Measurements from ENCODE around the gene PGAM5. TPM values are rescaled to one million over a fixed set of nuclear protein-coding genes. Genes with fewer than 3 reads are reported as not detected.

PGAM5 gene
- total RNA-seq, 1 experiment from 2014 or later: 121 TPM

DNA sequence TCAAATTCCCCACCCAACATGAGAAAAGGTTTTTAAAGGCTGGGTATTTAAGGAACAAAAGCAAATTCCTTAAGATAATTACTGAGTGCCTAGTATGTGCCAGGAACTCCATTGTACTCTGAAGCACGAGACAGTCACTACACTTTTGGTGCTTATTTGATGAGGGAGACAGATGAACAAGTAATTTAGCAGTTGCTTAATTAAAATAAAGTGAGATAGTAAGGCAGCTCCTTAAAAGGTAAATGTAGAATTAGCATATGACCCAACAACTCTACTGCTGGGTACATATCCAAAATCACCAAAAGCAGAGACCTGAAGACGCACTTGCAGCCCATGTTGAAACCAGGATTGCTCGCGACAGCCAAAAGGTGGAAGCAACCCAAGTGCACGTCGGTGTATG lies 44.8 kb upstream of the PGAM5 start:
- POLR2A ChIA-PET (ENCODE audit: low non-redundant PET): no interaction called here
- H3K4me3 ChIP-seq (ENCODE audit: low read depth, low read length, poor library complexity, severe bottlenecking): no peak overlapping the region
- intact Hi-C loops (cut with micrococcal nuclease; ENCODE audit: unreplicated experiment): no loop called here
- H3K27me3 ChIP-seq (replicated peaks; ENCODE audit: insufficient read depth, low read depth, low read length, poor library complexity): no peaks in the 10 kb centered on the region
- H3K27ac ChIP-seq (ENCODE audit: low read depth, low read length, poor library complexity, severe bottlenecking): no peak overlapping the region
- no peaks in the 10 kb centered on the region for H3K4me1 ChIP-seq (ENCODE audit: insufficient read depth, low read length, poor library complexity, severe bottlenecking)
- TF ChIP-seq EZH2 (IDR thresholded peaks at IDR 0.05; ENCODE audit: borderline replicate concordance, low read depth, low read length, poor library complexity, severe bottlenecking): no peak
- TF ChIP-seq, protein P1, sequence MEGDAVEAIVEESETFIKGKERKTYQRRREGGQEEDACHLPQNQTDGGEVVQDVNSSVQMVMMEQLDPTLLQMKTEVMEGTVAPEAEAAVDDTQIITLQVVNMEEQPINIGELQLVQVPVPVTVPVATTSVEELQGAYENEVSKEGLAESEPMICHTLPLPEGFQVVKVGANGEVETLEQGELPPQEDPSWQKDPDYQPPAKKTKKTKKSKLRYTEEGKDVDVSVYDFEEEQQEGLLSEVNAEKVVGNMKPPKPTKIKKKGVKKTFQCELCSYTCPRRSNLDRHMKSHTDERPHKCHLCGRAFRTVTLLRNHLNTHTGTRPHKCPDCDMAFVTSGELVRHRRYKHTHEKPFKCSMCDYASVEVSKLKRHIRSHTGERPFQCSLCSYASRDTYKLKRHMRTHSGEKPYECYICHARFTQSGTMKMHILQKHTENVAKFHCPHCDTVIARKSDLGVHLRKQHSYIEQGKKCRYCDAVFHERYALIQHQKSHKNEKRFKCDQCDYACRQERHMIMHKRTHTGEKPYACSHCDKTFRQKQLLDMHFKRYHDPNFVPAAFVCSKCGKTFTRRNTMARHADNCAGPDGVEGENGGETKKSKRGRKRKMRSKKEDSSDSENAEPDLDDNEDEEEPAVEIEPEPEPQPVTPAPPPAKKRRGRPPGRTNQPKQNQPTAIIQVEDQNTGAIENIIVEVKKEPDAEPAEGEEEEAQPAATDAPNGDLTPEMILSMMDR (conservative IDR thresholded peaks at IDR 0.05; ENCODE audit: low read depth, low read length): no peak
- H3K9me3 ChIP-seq (ENCODE audit: low read depth, low read length, poor library complexity, severe bottlenecking): no peaks in the 10 kb centered on the region
- no TSS peak for BruUV-seq (replicated peaks)
- peaks cover 93% of the 10 kb centered on the region for H3K36me3 ChIP-seq (ENCODE audit: insufficient read depth, low read length, poor library complexity, severe bottlenecking)
- DNase-seq (ENCODE audit: low spot score): no peak
- CTCF ChIA-PET: no interaction called here

DNA sequence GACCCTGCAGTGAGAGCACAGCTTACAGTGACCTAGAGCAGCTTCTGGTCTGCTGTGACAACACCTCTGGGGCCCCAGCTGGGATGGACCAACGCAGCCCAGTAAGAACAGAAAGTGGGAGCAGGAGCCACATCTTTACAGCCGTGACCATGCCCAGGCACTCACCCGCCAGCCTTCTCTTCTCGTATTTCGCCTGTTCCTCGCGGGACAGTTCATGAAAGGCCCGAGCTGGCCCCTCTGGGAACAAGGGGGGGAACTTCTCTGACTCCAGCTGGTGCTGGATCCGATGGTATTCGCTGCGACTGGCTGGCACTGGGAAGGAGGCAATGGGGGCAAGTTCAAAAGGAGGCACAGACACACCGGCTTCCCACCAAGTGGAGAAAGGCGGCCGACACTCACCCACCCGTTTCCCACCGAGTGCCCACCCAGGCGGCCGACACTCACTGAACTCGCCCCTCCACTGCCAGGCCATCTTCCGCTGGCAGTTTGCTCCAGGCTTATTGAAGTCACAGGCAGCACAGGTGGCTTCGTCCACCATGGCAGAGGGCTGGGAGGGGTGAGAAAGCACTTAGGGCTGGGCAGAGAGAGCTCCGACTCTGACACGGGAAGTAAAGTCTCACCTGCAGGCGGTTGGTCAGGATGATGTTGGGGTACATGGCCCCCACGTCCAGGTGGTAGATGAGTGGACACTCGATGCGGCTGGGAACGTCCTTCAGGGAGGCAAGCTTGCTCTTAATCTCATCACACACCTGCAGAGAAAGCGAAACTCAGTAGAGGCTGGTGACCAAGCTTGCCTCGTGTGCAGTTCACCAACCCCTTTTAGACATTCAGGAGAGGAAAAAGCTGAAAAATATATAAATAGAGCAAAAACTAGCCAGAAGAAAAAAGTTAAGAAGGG lies 42.2 kb upstream of the PGAM5 start:
- H3K27ac ChIP-seq (ENCODE audit: low read depth, low read length, poor library complexity, severe bottlenecking): no peak overlapping the region
- H3K36me3 ChIP-seq (ENCODE audit: insufficient read depth, low read length, poor library complexity, severe bottlenecking): peaks cover 92% of the 10 kb centered on the region
- intact Hi-C loops (cut with micrococcal nuclease; ENCODE audit: unreplicated experiment): no loop called here
- no peak for TF ChIP-seq EZH2 (IDR thresholded peaks at IDR 0.05; ENCODE audit: borderline replicate concordance, low read depth, low read length, poor library complexity, severe bottlenecking)
- TF ChIP-seq, protein P1 (conservative IDR thresholded peaks at IDR 0.05; ENCODE audit: low read depth, low read length): no peak
- BruUV-seq (replicated peaks): no TSS peak
- DNase-seq (ENCODE audit: low spot score): no peak
- H3K4me1 ChIP-seq (ENCODE audit: insufficient read depth, low read length, poor library complexity, severe bottlenecking): no peaks in the 10 kb centered on the region
- CTCF ChIA-PET: no interaction called here
- POLR2A ChIA-PET (ENCODE audit: low non-redundant PET): no interaction called here
- no peak overlapping the region for H3K4me3 ChIP-seq (ENCODE audit: low read depth, low read length, poor library complexity, severe bottlenecking)
- H3K27me3 ChIP-seq (replicated peaks; ENCODE audit: insufficient read depth, low read depth, low read length, poor library complexity): no peaks in the 10 kb centered on the region
- H3K9me3 ChIP-seq (ENCODE audit: low read depth, low read length, poor library complexity, severe bottlenecking): no peaks in the 10 kb centered on the region

DNA sequence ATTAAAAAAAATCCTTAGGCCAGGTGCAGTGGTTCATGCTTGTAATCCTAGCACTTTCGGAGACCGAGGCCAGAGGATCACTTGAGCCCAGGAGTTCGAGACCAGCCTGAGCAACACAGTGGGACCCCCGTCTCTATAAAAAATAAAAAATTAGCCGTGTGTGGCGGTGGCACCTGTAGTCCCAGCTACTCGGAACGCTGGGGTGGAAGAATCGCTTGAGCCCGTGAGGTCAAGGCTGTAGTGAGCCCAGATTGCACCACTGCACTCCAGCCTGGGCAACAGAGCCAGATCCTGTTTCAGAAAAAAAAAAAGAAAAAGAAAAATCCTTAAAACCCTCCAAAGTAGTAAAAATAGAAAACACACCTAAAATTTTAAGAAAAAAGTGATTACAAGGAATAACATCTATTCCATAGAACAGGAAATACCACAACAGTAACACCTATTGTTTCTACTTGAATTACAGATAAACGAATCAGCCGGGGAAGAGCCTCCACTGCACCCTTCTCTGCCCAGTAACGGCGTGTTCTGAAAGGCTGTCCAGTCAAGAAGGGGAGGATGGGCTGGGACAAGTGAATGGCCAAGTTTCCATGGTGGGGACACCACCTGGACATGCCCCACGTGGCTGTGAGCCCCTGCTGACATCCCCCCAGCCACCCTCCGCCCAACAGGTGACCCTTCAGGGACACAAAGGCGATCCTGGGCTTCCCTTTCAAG lies 41.3 kb upstream of the PGAM5 start:
- DNase-seq (ENCODE audit: low spot score): no peak
- H3K9me3 ChIP-seq (ENCODE audit: low read depth, low read length, poor library complexity, severe bottlenecking): no peaks in the 10 kb centered on the region
- no TSS peak for BruUV-seq (replicated peaks)
- intact Hi-C loops (cut with micrococcal nuclease; ENCODE audit: unreplicated experiment): no loop called here
- CTCF ChIA-PET: no interaction called here
- no peak overlapping the region for H3K27ac ChIP-seq (ENCODE audit: low read depth, low read length, poor library complexity, severe bottlenecking)
- H3K36me3 ChIP-seq (ENCODE audit: insufficient read depth, low read length, poor library complexity, severe bottlenecking): peaks cover 90% of the 10 kb centered on the region
- H3K4me3 ChIP-seq (ENCODE audit: low read depth, low read length, poor library complexity, severe bottlenecking): no peak overlapping the region
- no peak for TF ChIP-seq EZH2 (IDR thresholded peaks at IDR 0.05; ENCODE audit: borderline replicate concordance, low read depth, low read length, poor library complexity, severe bottlenecking)
- TF ChIP-seq, protein P1 (conservative IDR thresholded peaks at IDR 0.05; ENCODE audit: low read depth, low read length): no peak
- no peaks in the 10 kb centered on the region for H3K4me1 ChIP-seq (ENCODE audit: insufficient read depth, low read length, poor library complexity, severe bottlenecking)
- POLR2A ChIA-PET (ENCODE audit: low non-redundant PET): no interaction called here
- no peaks in the 10 kb centered on the region for H3K27me3 ChIP-seq (replicated peaks; ENCODE audit: insufficient read depth, low read depth, low read length, poor library complexity)

Data from A673 (cell line).